VCaP (cell line): Measurements from ENCODE around the gene FCMR.

Source experiments
- H3K27ac ChIP-seq: fragments of 450-650 bp; 2 replicates; pipeline ENCODE4 v1.5.1; 2017
- TF ChIP-seq, protein P1 (sequence below): fragments of 450-650 bp; conservative IDR thresholded peaks from 2 replicates; pipeline ENCODE4 v1.5.1; 2017; ENCODE audit warnings: mild to moderate bottlenecking, moderate library complexity

The FCMR gene

GRCh38 chr1:206880314-206880713, 41.4 kb downstream of the FCMR start:
- no peak overlapping the region for H3K27ac ChIP-seq
- TF ChIP-seq, protein P1, sequence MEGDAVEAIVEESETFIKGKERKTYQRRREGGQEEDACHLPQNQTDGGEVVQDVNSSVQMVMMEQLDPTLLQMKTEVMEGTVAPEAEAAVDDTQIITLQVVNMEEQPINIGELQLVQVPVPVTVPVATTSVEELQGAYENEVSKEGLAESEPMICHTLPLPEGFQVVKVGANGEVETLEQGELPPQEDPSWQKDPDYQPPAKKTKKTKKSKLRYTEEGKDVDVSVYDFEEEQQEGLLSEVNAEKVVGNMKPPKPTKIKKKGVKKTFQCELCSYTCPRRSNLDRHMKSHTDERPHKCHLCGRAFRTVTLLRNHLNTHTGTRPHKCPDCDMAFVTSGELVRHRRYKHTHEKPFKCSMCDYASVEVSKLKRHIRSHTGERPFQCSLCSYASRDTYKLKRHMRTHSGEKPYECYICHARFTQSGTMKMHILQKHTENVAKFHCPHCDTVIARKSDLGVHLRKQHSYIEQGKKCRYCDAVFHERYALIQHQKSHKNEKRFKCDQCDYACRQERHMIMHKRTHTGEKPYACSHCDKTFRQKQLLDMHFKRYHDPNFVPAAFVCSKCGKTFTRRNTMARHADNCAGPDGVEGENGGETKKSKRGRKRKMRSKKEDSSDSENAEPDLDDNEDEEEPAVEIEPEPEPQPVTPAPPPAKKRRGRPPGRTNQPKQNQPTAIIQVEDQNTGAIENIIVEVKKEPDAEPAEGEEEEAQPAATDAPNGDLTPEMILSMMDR = no peak

DNA sequence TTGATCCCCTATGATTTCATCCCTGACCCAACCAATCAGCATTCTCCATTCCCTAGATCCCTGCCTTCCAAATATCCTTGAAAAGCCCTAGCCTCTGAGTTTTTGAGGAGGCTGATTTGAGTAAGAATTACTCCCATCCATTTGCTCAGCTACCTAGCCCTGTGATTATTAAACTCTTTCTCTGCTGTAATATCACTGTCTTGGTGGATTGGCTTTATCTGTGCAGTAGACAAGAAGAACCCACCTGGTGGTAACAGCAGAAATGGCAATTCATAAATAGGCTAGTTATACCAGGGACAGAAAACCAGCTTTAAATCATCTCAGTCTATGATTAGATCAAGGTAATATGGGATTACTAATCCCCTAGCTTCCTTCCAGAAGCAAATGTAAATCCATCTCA, 43.3 kb downstream of the FCMR start:
- TF ChIP-seq, protein P1 = no peak
- H3K27ac ChIP-seq = no peak overlapping the region

DNA sequence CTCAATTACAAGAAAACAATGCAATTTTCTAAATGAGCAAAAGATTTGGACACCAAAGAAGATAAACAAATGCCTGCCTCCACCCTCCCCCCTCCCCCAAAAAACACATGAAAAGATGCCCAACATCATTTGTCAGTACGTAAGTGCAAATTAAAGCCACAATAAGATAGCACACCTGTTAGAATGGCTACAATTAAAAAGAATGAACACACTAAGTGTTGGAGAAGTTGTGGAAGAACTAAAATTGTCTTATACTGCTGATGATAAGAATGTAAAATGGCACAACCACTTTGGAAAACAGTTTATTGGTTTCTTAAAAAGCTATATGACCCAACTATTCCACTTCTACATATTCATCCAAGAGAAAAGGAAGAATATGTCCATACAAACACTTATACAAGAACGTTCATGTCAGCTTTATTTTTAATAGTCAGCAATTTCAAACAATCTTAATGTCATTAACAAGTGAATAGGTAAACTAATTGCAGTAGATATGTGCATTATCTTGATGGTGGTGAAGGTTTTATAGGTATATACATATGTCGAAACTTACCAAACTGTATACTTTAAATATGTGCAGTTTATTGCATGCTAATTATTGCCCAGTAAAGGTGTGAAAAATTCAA, 45.9 kb downstream of the FCMR start:
- H3K27ac ChIP-seq = no peak overlapping the region
- TF ChIP-seq, protein P1 = no peak

DNA sequence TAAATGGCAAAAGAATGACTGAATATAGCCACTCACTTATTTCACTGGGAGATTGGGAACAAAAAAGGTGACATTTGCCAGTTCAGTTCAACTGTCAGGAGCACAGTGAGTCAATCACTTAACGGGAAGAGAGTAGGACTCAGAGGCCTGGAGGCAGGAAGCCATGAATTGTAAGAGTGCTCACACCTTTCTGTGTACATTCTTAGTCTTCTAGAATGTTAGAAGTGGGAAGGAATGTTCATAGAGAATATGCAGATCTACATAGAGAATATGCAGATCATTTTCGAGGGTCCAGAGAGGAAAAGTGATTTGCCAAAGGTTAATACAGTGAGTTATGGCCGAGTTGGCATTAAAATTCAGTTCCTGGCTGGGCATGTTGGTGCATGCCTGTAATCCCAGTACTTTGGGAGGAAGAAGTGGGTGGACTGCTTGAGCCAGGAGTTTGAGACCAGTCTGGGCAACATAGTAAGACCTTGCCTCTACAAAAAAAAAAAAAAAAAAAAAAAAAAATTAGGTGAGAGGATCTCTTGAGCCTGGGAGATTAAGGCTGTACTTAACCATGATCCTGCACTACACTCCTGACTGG, 48.0 kb downstream of the FCMR start:
- TF ChIP-seq, protein P1 = no peak
- no peak overlapping the region for H3K27ac ChIP-seq

- TF ChIP-seq, protein P1 = no peak
- no peak overlapping the region for H3K27ac ChIP-seq
Observed at GRCh38 chr1:206872139-206872538, 49.6 kb downstream of the FCMR start.

DNA sequence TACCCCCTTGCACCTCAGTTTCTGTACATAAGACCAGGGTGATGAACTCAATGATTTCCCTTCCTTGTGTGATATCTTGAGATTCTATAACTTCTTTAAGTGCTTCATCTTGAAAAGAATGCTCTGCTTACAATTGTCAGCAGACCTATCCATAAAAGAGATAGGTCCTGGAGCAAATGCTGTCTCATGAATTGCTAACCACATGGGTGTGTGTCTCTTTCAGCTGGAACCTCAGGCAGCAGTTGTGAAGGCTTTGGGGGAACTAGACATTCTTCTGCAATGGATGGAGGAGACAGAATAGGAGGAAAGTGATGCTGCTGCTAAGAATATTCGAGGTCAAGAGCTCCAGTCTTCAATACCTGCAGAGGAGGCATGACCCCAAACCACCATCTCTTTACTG, 53.5 kb downstream of the FCMR start:
- no peak overlapping the region for H3K27ac ChIP-seq
- TF ChIP-seq, protein P1 = no peak

- H3K27ac ChIP-seq = no peak overlapping the region
- TF ChIP-seq, protein P1 = no peak
Observed at GRCh38 chr1:206867716-206868115, 54.0 kb downstream of the FCMR start.
